Adrenal gland (tissue), 12 donors: ENCODE measurements around the gene CHRNA7. TPM values are rescaled to one million over a fixed set of nuclear protein-coding genes. Genes with fewer than 3 reads are reported as not detected.

ENCODE experiments used
- DNase-seq, 7 donors: peaks; one replicate each; pipeline ENCODE4 v3.0.0-alpha.2; 2019 to 2020
- H3K27ac ChIP-seq, 5 donors: fragments of 200-600 bp; sonication (generic) in 4 of 5; 1 replicate in 3 of 5; 2 replicates in 2 of 5; pipeline versions ENCODE4 v1.5.1 to v1.8.0; 2016 to 2020; ENCODE audit warnings: mild to moderate bottlenecking in 1 of 5
- H3K27me3 ChIP-seq: fragments of 200-600 bp; 2 replicates; pipeline ENCODE4 v1.8.0; 2021
- H3K36me3 ChIP-seq, 2 donors: fragments of 200-600 bp; replicated peaks in 1 of 2; 1 replicate in 1 of 2; 2 replicates in 1 of 2; pipeline versions ENCODE4 v1.5.1 to v1.8.0; 2018 to 2022
- H3K4me1 ChIP-seq, 2 donors: fragments of 200-600 bp; replicated peaks in 1 of 2; 1 replicate in 1 of 2; 2 replicates in 1 of 2; pipeline versions ENCODE4 v1.5.1 to v1.8.0; 2018 to 2021
- H3K4me3 ChIP-seq, 4 donors: fragments of 200-600 bp; sonication (generic) in 3 of 4; one replicate each; pipeline ENCODE4 v1.5.1; 2016 to 2018
- H3K9me3 ChIP-seq, 3 donors: fragments of 200-600 bp; sonication (generic) in 1 of 3; replicated peaks in 1 of 3; 1 replicate in 2 of 3; 2 replicates in 1 of 3; pipeline versions ENCODE4 v1.5.1 to v1.8.0; 2016 to 2021
- POLR2A ChIP-seq, 2 donors: fragments of 450-650 bp; IDR thresholded peaks; one replicate each; pipeline ENCODE4 v1.6.1; 2017; ENCODE audit warnings: antibody characterized with exemption in 2 of 2, mild to moderate bottlenecking in 2 of 2, moderate library complexity in 1 of 2
- WGBS, 4 donors: extraction: QIAGEN DNeasy Blood & Tissue Kit in 2 of 4; methylation state at CpG; one replicate each; pipeline versions ENCODE4 v1.1.5 to v1.1.7; 2013 to 2017; 5-methylcytosine and 5-hydroxymethylcytosine counted together
- intact Hi-C, 2 donors: fragments of 100-400 bp; cut with DNase I; formaldehyde crosslinking; loops; one replicate each; pipeline versions ENCODE4 v1.14.1 to v1.15.0; 2022 to 2023
- polyA plus RNA-seq, 3 donors: library from polyadenylated mRNA; stranded (reverse); fragments of 200-250 nt in 2 of 3; fragments of 350-450 nt in 1 of 3; fragmentation: Illumina TruSeq in 1 of 3; extraction: RNeasy Lipid Tissue Mini Kit (QIAGEN cat#74804) in 1 of 3; gene quantifications; one replicate each; pipeline ENCODE4 v1.2.3, GENCODE V29; 2013 to 2014
- total RNA-seq, 9 donors: library from RNA; depleted of rRNA in 4 of 9; stranded (reverse); fragments of >200 nt in 4 of 9; fragments of 120-200 nt in 1 of 9; fragmentation: NEBNext Ultra II Directional in 1 of 9; extraction: Animal tissue kit (Norgen Biotek cat#: 25700) in 1 of 9; gene quantifications; one replicate each; pipeline versions ENCODE4 v1.1.0 to v1.2.4, GENCODE V29; 2013 to 2023
- TF ChIP-seq, protein P1 (sequence below), 6 experiments: fragments of 450-650 bp in 4 of 6; fragments of 200-600 bp in 2 of 6; sonication (generic) in 1 of 6; IDR thresholded peaks; 1 replicate in 5 of 6; 2 replicates in 1 of 6; pipeline versions ENCODE4 v1.5.1 to v1.8.0; 2016 to 2021; ENCODE audit warnings: antibody characterized with exemption in 6 of 6, mild to moderate bottlenecking in 2 of 6, moderate library complexity in 1 of 6
- donor health status: healthy with polysubstance abuse.
- donor health status: Bipolar disorder and iron deficiency.
- donor health status: DM: yes; HTN: yes; CAD: no.
- donor health status: DM: no; HTN: no; CAD: no.
- donor health status: DM: no; HTN: no; CAD: no.
- donor health status: DM: yes; HTN: yes; CAD: no.

CHRNA7 gene
- total and polyA plus RNA-seq, 12 donors, result 0.06 to 89.6 (median 4.1) TPM

DNA sequence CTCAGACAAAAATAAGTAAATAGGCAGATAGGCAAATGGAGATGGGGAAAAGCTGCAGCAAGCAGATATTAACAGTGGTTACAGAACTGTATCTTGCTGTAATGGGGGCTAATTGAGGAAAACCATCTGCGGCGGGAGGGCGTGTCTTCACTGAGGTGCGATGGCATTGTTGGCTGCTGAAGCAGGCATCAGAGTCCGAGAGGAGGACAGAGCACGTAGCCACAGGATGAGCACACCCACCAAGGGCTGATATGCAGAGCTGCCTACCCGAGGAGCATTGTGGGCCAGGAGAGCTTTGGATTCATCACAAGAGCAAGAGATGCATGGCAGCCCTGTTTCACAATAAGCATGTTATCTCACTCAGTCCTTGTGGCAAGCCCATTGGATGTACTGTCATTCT is 30.4 kb downstream of the CHRNA7 start:
- Histone ChIP-seq H3K4me3 (no peak overlapping the region), H3K27me3 (no peaks in the 10 kb centered on the region), H3K27ac (no peak overlapping the region), H3K4me1 (no peaks in the 10 kb centered on the region), H3K36me3 (no peaks in the 10 kb centered on the region), H3K9me3 (no peaks in the 10 kb centered on the region)
- 81 to 93% (median 87%) methylated on average over 6 to 7 of the region's 7 CpGs for WGBS, 4 donors
- TF ChIP-seq POLR2A (IDR thresholded peaks at IDR 0.05), result no peak
- intact Hi-C loops, result no loop called here
- DNase-seq, result no peak

DNA sequence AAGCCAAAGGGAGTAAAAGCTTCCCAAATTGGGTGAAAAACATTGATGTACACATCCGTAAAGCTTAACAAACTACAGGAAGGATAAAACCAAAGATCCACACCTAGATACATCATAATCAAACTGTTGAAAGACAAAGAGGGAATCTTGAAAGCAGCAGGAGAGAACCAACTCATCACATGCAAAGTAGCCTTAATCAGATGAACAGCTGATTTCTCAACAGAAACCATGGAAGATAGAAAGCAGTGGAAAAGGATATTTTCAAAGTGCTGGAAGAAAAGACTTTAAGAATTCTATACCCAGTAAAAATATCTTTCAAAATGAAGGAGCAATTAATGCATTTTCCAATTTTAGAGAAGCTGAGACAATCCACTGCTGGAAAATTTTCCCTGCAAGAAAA is 36.8 kb downstream of the CHRNA7 start:
- intact Hi-C loops, result no loop called here
- no peak overlapping the region for H3K4me3 ChIP-seq

DNA sequence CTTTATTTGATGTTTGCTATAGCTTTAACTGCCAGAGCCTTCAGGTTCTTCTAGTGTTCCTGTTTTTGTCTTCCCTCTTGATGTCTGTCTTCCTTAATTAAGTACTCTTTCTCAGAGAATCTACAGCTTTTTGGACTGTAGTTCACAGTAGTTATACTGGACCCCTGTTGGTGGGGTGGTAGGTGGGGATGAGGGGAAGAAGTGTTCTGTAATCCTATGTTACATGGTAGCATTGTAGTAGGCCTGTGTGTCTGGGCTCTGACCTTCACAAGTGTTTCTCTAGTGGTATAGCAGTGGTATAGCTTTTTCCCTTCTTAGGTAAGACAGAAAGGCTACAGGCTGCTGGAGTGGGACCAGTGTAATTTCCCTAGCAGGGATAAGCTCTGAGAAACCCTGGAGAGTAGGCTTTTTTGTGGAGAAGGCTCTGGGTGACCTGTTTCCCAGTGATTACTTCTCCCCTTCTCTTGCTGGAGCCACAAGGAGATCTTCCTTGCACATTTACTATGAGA is 59.6 kb downstream of the CHRNA7 start:
- Histone ChIP-seq H3K36me3 (no peaks in the 10 kb centered on the region), H3K4me1 (no peaks in the 10 kb centered on the region), H3K27ac (no peak overlapping the region), H3K27me3 (no peaks in the 10 kb centered on the region), H3K9me3 (no peaks in the 10 kb centered on the region), H3K4me3 (no peak overlapping the region)
- TF ChIP-seq, protein P1, sequence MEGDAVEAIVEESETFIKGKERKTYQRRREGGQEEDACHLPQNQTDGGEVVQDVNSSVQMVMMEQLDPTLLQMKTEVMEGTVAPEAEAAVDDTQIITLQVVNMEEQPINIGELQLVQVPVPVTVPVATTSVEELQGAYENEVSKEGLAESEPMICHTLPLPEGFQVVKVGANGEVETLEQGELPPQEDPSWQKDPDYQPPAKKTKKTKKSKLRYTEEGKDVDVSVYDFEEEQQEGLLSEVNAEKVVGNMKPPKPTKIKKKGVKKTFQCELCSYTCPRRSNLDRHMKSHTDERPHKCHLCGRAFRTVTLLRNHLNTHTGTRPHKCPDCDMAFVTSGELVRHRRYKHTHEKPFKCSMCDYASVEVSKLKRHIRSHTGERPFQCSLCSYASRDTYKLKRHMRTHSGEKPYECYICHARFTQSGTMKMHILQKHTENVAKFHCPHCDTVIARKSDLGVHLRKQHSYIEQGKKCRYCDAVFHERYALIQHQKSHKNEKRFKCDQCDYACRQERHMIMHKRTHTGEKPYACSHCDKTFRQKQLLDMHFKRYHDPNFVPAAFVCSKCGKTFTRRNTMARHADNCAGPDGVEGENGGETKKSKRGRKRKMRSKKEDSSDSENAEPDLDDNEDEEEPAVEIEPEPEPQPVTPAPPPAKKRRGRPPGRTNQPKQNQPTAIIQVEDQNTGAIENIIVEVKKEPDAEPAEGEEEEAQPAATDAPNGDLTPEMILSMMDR (IDR thresholded peaks at IDR 0.05), result no peak
- no peak for TF ChIP-seq POLR2A (IDR thresholded peaks at IDR 0.05)
- DNase-seq, result no peak
- intact Hi-C loops, result no loop called here

More for the DNA sequence above, 36.8 kb downstream of the CHRNA7 start:
- TF ChIP-seq POLR2A (IDR thresholded peaks at IDR 0.05), result no peak
- TF ChIP-seq, protein P1 (IDR thresholded peaks at IDR 0.05), result no peak
- H3K27me3 ChIP-seq, result no peaks in the 10 kb centered on the region
- no peak overlapping the region for H3K27ac ChIP-seq
- H3K36me3 ChIP-seq, result no peaks in the 10 kb centered on the region
- H3K4me1 ChIP-seq, result no peaks in the 10 kb centered on the region
- DNase-seq, result no peak
- peaks cover 0 to 11% (median 0%) of the 10 kb centered on the region in 3 donors for H3K9me3 ChIP-seq
- WGBS, 4 donors, result 81 to 94% (median 87%) methylated on average over 1 of the region's 1 CpG

DNA sequence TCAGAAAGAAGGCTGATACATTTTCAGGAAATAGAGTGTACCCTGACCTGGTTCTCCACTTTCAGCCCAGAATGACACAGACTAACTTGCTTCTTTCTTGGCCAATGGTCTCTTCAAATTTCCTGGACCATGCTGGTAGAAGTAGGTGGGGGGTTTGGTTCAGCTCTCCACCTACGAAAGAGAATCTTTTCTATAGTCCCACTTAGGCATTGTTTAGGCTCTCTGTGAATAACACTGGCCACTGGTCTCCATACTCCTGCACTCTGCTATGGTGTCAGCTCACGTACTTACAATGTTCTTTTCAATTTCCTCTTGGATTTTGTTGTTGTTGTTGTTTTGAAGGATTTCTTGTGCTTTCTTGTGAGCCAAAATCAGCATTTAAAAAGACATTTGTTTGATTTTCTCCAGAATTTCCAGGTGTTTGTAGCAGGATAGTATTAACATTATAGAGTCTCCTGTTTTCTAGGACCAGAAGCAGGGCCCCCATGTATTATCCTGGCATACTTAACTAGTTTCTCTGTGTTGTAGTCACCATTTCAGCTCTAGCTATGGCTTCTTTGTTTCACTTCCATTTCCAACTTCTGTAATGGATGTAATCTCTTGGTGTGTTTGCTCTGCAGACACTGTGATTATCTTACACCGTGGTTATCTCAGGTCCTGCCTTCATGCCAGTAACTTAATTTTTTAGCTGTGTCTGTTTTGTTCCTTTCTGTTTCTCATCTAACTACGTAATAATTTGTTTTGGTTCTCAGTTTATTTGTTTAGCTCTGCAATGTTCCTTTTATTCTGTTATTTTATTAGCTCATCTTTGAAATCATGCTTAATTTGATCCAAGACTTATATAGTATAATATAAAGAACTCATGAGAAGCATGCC is 61.4 kb downstream of the CHRNA7 start:
- Histone ChIP-seq H3K4me3 (no peak overlapping the region), H3K36me3 (no peaks in the 10 kb centered on the region), H3K27me3 (no peaks in the 10 kb centered on the region), H3K27ac (peak overlapping the region in 1 of 5 donors; percentile 31), H3K4me1 (no peaks in the 10 kb centered on the region), H3K9me3 (no peaks in the 10 kb centered on the region)
- WGBS, 4 donors, result 46 to 54% (median 49%) methylated on average over 4 of the region's 4 CpGs
- intact Hi-C loops, result no loop called here
- no peak for TF ChIP-seq POLR2A (IDR thresholded peaks at IDR 0.05)
- TF ChIP-seq, protein P1 (IDR thresholded peaks at IDR 0.05), result no peak
- no peak for DNase-seq
